H1 (cell line): ENCODE results near the gene PDE8B. TPM values are rescaled to one million over a fixed set of nuclear protein-coding genes. Genes with fewer than 3 reads are reported as not detected.

Source experiments
- CTCF ChIA-PET: fragments of 300-600 bp; sonication (Branson Sonifier 250); formaldehyde crosslinking; loops from one replicate; lab custom pipeline; 2021; ENCODE audit not compliant: partially characterized antibody; lab: Charles Lee
- POLR2A ChIA-PET: fragments of 300-600 bp; sonication (Branson Sonifier 250); formaldehyde crosslinking; loops from one replicate; lab custom pipeline; 2021; ENCODE audit warnings: inconsistent platforms; ENCODE audit not compliant: partially characterized antibody; lab: Charles Lee
- DNase-seq, 2 experiments: peaks; one replicate each; pipeline versions ENCODE4 v3.0.0 to v3.0.0-alpha.2; 2010 to 2022; ENCODE audit warnings: low spot score in 2 of 2, low read depth in 1 of 2, mixed read lengths in 1 of 2
- FAIRE-seq: peaks from 2 replicates; lab custom pipeline; 2011; peaks lifted over from hg19 to GRCh38; lab: Jason Lieb, UNC
- H2AFZ ChIP-seq: 2 replicates; pipeline ENCODE4 v1.8.1; 2012; ENCODE audit warnings: low read length, inconsistent platforms
- H2AK5ac ChIP-seq: 2 replicates; pipeline ENCODE4 v1.6.1; 2013; ENCODE audit warnings: low read depth, low read length
- H2BK120ac ChIP-seq: replicated peaks from 2 replicates; pipeline ENCODE3; 2013; ENCODE audit warnings: low read depth, low read length, inconsistent platforms
- H2BK12ac ChIP-seq: 2 replicates; pipeline ENCODE4 v1.6.1; 2013; ENCODE audit warnings: low read depth, low read length
- H2BK15ac ChIP-seq: 2 replicates; pipeline ENCODE4 v1.6.1; 2013; ENCODE audit warnings: low read length
- H2BK20ac ChIP-seq: 2 replicates; pipeline ENCODE4 v1.6.1; 2013; ENCODE audit warnings: low read length
- H2BK5ac ChIP-seq: 2 replicates; pipeline ENCODE4 v1.6.1; 2013; ENCODE audit warnings: low read depth, low read length
- H3K14ac ChIP-seq: 2 replicates; pipeline ENCODE4 v1.6.1; 2013; ENCODE audit warnings: inconsistent platforms; ENCODE audit not compliant: insufficient read length
- H3K18ac ChIP-seq: 2 replicates; pipeline ENCODE4 v1.6.1; 2013; ENCODE audit warnings: low read length; ENCODE audit errors: extremely low read depth
- H3K23ac ChIP-seq: 2 replicates; pipeline ENCODE4 v1.6.1; 2013; ENCODE audit warnings: inconsistent platforms; ENCODE audit not compliant: insufficient read length
- H3K23me2 ChIP-seq: 2 replicates; pipeline ENCODE4 v1.6.1; 2013; ENCODE audit warnings: low read depth, low read length
- H3K27ac ChIP-seq: 2 replicates; pipeline ENCODE4 v1.6.1; 2011; ENCODE audit warnings: low read depth, low read length, inconsistent platforms
- H3K27me3 ChIP-seq, 4 experiments: replicated peaks in 1 of 4; 1 replicate in 1 of 4; 2 replicates in 3 of 4; pipeline versions ENCODE4 v1.6.1 to v1.8.1; 2011 to 2013; ENCODE audit warnings: low read length in 3 of 4, mild to moderate bottlenecking in 3 of 4, inconsistent platforms in 2 of 4, mixed read lengths in 2 of 4, moderate library complexity in 1 of 4; ENCODE audit not compliant: control insufficient read depth in 3 of 4, insufficient read depth in 3 of 4; ENCODE audit errors: extremely low read depth in 1 of 4
- H3K36me3 ChIP-seq, 4 experiments: 2 replicates each; pipeline versions ENCODE4 v1.6.1 to v1.8.1; 2011 to 2013; ENCODE audit warnings: mild to moderate bottlenecking in 4 of 4, low read length in 3 of 4, moderate library complexity in 2 of 4, control low read depth in 1 of 4, inconsistent platforms in 1 of 4; ENCODE audit not compliant: insufficient read depth in 4 of 4, control insufficient read depth in 2 of 4
- H3K4ac ChIP-seq: replicated peaks from 2 replicates; pipeline ENCODE3; 2013; ENCODE audit warnings: low read length, low read depth, mixed read lengths, inconsistent platforms; ENCODE audit not compliant: insufficient read length
- H3K4me1 ChIP-seq, 4 experiments: replicated peaks in 1 of 4; 1 replicate in 1 of 4; 2 replicates in 3 of 4; pipeline versions ENCODE4 v1.6.1 to v1.8.1; 2011 to 2013; ENCODE audit warnings: low read length in 3 of 4, inconsistent platforms in 2 of 4, mixed read lengths in 1 of 4; ENCODE audit not compliant: insufficient read depth in 4 of 4, control insufficient read depth in 3 of 4
- H3K4me2 ChIP-seq, 2 experiments: 2 replicates each; pipeline versions ENCODE4 v1.6.1 to v1.8.1; 2011 to 2013; ENCODE audit warnings: low read depth in 2 of 2, low read length in 2 of 2, control low read depth in 1 of 2, inconsistent platforms in 1 of 2, mild to moderate bottlenecking in 1 of 2; ENCODE audit not compliant: insufficient read depth in 1 of 2
- H3K4me3 ChIP-seq, 4 experiments: fragments of 200-600, 300-600 bp in 1 of 4; sonication (generic), shearing (Covaris generic), sonication (Bioruptor Twin) in 1 of 4; 2 replicates each; pipeline versions ENCODE4 v1.5.1 to v1.8.1; 2011 to 2016; ENCODE audit warnings: low read length in 4 of 4, low read depth in 3 of 4, control low read depth in 2 of 4, inconsistent platforms in 2 of 4, mild to moderate bottlenecking in 2 of 4, mixed read lengths in 1 of 4, moderate library complexity in 1 of 4; ENCODE audit not compliant: insufficient read depth in 2 of 4; ENCODE audit errors: extremely low read depth in 1 of 4
- H3K56ac ChIP-seq: replicated peaks from 2 replicates; pipeline ENCODE3; 2013; ENCODE audit warnings: low read depth, mild to moderate bottlenecking, mixed read lengths, low read length, inconsistent platforms; ENCODE audit not compliant: insufficient read length
- H3K79me1 ChIP-seq: 2 replicates; pipeline ENCODE4 v1.6.1; 2013; ENCODE audit warnings: low read depth, low read length, control low read depth
- H3K79me2 ChIP-seq, 2 experiments: 2 replicates each; pipeline versions ENCODE4 v1.6.1 to v1.8.1; 2012 to 2013; ENCODE audit warnings: low read length in 2 of 2, mild to moderate bottlenecking in 2 of 2, inconsistent platforms in 1 of 2; ENCODE audit not compliant: insufficient read depth in 2 of 2, control insufficient read depth in 1 of 2
- H3K9ac ChIP-seq, 4 experiments: replicated peaks in 1 of 4; 1 replicate in 1 of 4; 2 replicates in 3 of 4; pipeline versions ENCODE4 v1.6.1 to v1.8.1; 2011 to 2013; ENCODE audit warnings: low read depth in 3 of 4, low read length in 3 of 4, control low read depth in 2 of 4, mild to moderate bottlenecking in 2 of 4, moderate library complexity in 2 of 4, inconsistent platforms in 1 of 4; ENCODE audit errors: extremely low read depth in 1 of 4
- H3K9me3 ChIP-seq, 2 experiments: 2 replicates each; pipeline versions ENCODE4 v1.6.1 to v1.8.1; 2012 to 2013; ENCODE audit warnings: mild to moderate bottlenecking in 2 of 2, moderate library complexity in 2 of 2, control low read depth in 1 of 2, inconsistent platforms in 1 of 2, low read depth in 1 of 2, low read length in 1 of 2, mixed read lengths in 1 of 2; ENCODE audit not compliant: insufficient read depth in 2 of 2
- H4K20me1 ChIP-seq, 2 experiments: replicated peaks in 1 of 2; 2 replicates each; pipeline versions ENCODE3 to v1.8.1; 2011 to 2013; ENCODE audit warnings: inconsistent platforms in 2 of 2, low read length in 2 of 2, mild to moderate bottlenecking in 1 of 2; ENCODE audit not compliant: insufficient read depth in 2 of 2, control insufficient read depth in 1 of 2
- H4K5ac ChIP-seq: 2 replicates; pipeline ENCODE4 v1.6.1; 2013; ENCODE audit warnings: low read length, low read depth, mixed read lengths, inconsistent platforms; ENCODE audit not compliant: insufficient read length
- H4K8ac ChIP-seq: 2 replicates; pipeline ENCODE4 v1.8.0; 2013; ENCODE audit warnings: mild to moderate bottlenecking, moderate library complexity, low read length, inconsistent platforms; ENCODE audit not compliant: insufficient read depth; ENCODE audit errors: extremely low read depth
- H4K91ac ChIP-seq: replicated peaks from 2 replicates; pipeline ENCODE3; 2013; ENCODE audit warnings: low read length, mixed read lengths, inconsistent platforms; ENCODE audit not compliant: insufficient read length
- ATF3 ChIP-seq: IDR thresholded peaks from 2 replicates; pipeline ENCODE4 v1.6.1; 2011; ENCODE audit warnings: low read depth, mild to moderate bottlenecking, low read length; ENCODE audit not compliant: insufficient read depth
- CBX8 ChIP-seq: fragments of 300-800, 300-1000 bp; sonication (generic); IDR thresholded peaks from 2 replicates; pipeline ENCODE4 v1.7.1; 2016; ENCODE audit warnings: low read depth, low read length, borderline replicate concordance
- CHD1 ChIP-seq: IDR thresholded peaks from 2 replicates; pipeline ENCODE4 v1.6.1; 2012; ENCODE audit warnings: low read depth, low read length, improper control_type of control experiment
- EGR1 ChIP-seq: IDR thresholded peaks from 2 replicates; pipeline ENCODE4 v1.6.1; 2011; ENCODE audit warnings: low read depth, low read length, borderline replicate concordance
- EP300 ChIP-seq, 2 experiments: IDR thresholded peaks; 1 replicate in 1 of 2; 2 replicates in 1 of 2; pipeline ENCODE4 v1.6.1; 2011 to 2012; ENCODE audit warnings: low read depth in 2 of 2, low read length in 2 of 2, mild to moderate bottlenecking in 2 of 2, borderline replicate concordance in 1 of 2, inconsistent platforms in 1 of 2, moderate library complexity in 1 of 2
- EZH2 ChIP-seq: fragments of 200-600 bp; sonication (generic); IDR thresholded peaks from 2 replicates; pipeline ENCODE4 v1.7.1; 2012; ENCODE audit warnings: low read depth, mild to moderate bottlenecking, moderate library complexity, low read length, inconsistent platforms; ENCODE audit not compliant: severe bottlenecking
- GABPA ChIP-seq: IDR thresholded peaks from 2 replicates; pipeline ENCODE4 v1.6.1; 2011; ENCODE audit warnings: mild to moderate bottlenecking, low read length, moderate library complexity, borderline replicate concordance; ENCODE audit not compliant: insufficient read depth
- KDM5A ChIP-seq: fragments of 200-600 bp; IDR thresholded peaks from 2 replicates; pipeline ENCODE4 v1.7.1; 2012; ENCODE audit warnings: mild to moderate bottlenecking, low read length, inconsistent platforms, mixed read lengths
- PHF8 ChIP-seq: fragments of 200-600 bp; sonication (generic); conservative IDR thresholded peaks from 2 replicates; pipeline ENCODE4 v1.7.1; 2012; ENCODE audit warnings: low read depth, mild to moderate bottlenecking, inconsistent platforms, low read length, moderate library complexity
- SIN3A ChIP-seq, 2 experiments: IDR thresholded peaks in 1 of 2; conservative IDR thresholded peaks in 1 of 2; 2 replicates each; pipeline ENCODE4 v1.6.1; 2011 to 2012; ENCODE audit warnings: low read length in 2 of 2, improper control_type of control experiment in 1 of 2, low read depth in 1 of 2, mild to moderate bottlenecking in 1 of 2
- SP1 ChIP-seq: IDR thresholded peaks from 2 replicates; pipeline ENCODE4 v1.6.1; 2011; ENCODE audit warnings: low read depth, low read length
- TAF1 ChIP-seq: IDR thresholded peaks from 2 replicates; pipeline ENCODE4 v1.6.1; 2011; ENCODE audit warnings: mild to moderate bottlenecking, low read depth, low read length
- WGBS, 2 experiments: shearing (Covaris generic) in 1 of 2; methylation state at CpG; one replicate each; pipeline versions ENCODE4 v1.1.6 to v1.1.7; 2013 to 2015; ENCODE audit warnings: low lambda C conversion rate in 2 of 2, mixed read lengths in 2 of 2, inconsistent platforms in 1 of 2, low coverage in 1 of 2, missing lambda C conversion rate in 1 of 2; ENCODE audit not compliant: insufficient replicate concordance in 2 of 2, insufficient coverage in 1 of 2, insufficient read length in 1 of 2; ENCODE audit errors: extremely low coverage in 1 of 2, missing lambda C conversion rate in 1 of 2; 5-methylcytosine and 5-hydroxymethylcytosine counted together
- polyA plus RNA-seq, 7 experiments: library from polyadenylated mRNA; depleted of rRNA in 3 of 7; stranded (reverse) in 5 of 7; unstranded in 2 of 7; fragments of >200 nt in 5 of 7; fragments of 200-250 nt in 2 of 7; gene quantifications; 1 replicate in 5 of 7; 2 replicates in 1 of 7; 4 replicates in 1 of 7; pipeline versions ENCODE4 v1.2.1 to v1.2.3, GENCODE V29; 2011 to 2013; ENCODE audit warnings: missing spikeins in 2 of 7, mixed read lengths in 2 of 7
- total RNA-seq: library from RNA; stranded (reverse); fragmentation: NEBNext Ultra II Directional; extraction: Animal tissue kit (Norgen Biotek cat#: 25700); gene quantifications from 2 replicates; pipeline ENCODE4 v1.2.1, GENCODE V29; 2021

PDE8B gene
- total and polyA plus RNA-seq, 2 of the 8 experiments (the other 6 are each of a cell fraction or from before 2014, with no cell fraction given) = 0.32 to 1.1 TPM

GRCh38 chr5:77197840-77198554 is 12.5 kb upstream of the PDE8B start:
- no peaks in the 10 kb centered on the region for H3K4me1 ChIP-seq
- H4K91ac ChIP-seq = no peak overlapping the region
- H3K23ac ChIP-seq = no peak overlapping the region
- H3K36me3 ChIP-seq = no peaks in the 10 kb centered on the region
- no peak overlapping the region for H3K9ac ChIP-seq
- H3K23me2 ChIP-seq = no peaks in the 10 kb centered on the region
- H2BK20ac ChIP-seq = no peak overlapping the region
- POLR2A ChIA-PET = no interaction called here
- no peaks in the 10 kb centered on the region for H3K27me3 ChIP-seq
- H3K27ac ChIP-seq = no peak overlapping the region
- H3K4ac ChIP-seq = no peak overlapping the region
- H3K79me2 ChIP-seq = no peaks in the 10 kb centered on the region
- WGBS, 2 experiments = 89% methylated on average over 2 of the region's 2 CpGs; no CpG with 5 or more reads in 1 of the 2 experiments
- H2AK5ac ChIP-seq = no peak overlapping the region
- no peak overlapping the region for H2BK15ac ChIP-seq
- H4K20me1 ChIP-seq = no peaks in the 10 kb centered on the region
- FAIRE-seq = no peak
- CTCF ChIA-PET = interaction anchor here (1.2 to 1.8 kb wide), 2 partner anchors 20 to 41 kb away, joined by 3 to 4 read pairs; no protein-coding TSS in a partner anchor
- H3K4me2 ChIP-seq = no peak overlapping the region
- no peaks in the 10 kb centered on the region; a peak in 1 of 4 replicates for H3K9me3 ChIP-seq
- H2AFZ ChIP-seq = no peak overlapping the region
- no peak overlapping the region for H3K56ac ChIP-seq
- no peak overlapping the region for H2BK5ac ChIP-seq
- no peak overlapping the region for H2BK12ac ChIP-seq
- H3K18ac ChIP-seq = no peak overlapping the region
- no peak overlapping the region for H3K4me3 ChIP-seq
- DNase-seq = no peak
- no peak overlapping the region for H2BK120ac ChIP-seq
- H4K8ac ChIP-seq = no peak overlapping the region
- no peaks in the 10 kb centered on the region for H3K79me1 ChIP-seq
- H3K14ac ChIP-seq = no peak overlapping the region
- H4K5ac ChIP-seq = no peak overlapping the region
- no peak for TF ChIP-seq PHF8
- TF ChIP-seq KDM5A = no peak
- TF ChIP-seq CBX8 = no peak
- no peak for TF ChIP-seq EP300 (IDR thresholded peaks at IDR 0.05; ENCODE audit: borderline replicate concordance in 1 of 2, low read depth in 2 of 2, low read length in 2 of 2)
- no peak for TF ChIP-seq EZH2
- TF ChIP-seq GABPA = no peak
- no peak for TF ChIP-seq SIN3A (conservative IDR thresholded peaks at IDR 0.05 in 1 of 2, IDR thresholded peaks at IDR 0.05 in 1 of 2; ENCODE audit: low read depth in 1 of 2, low read length in 2 of 2)
- TF ChIP-seq SP1 = no peak
- TF ChIP-seq CHD1 = no peak
- no peak for TF ChIP-seq ATF3
- TF ChIP-seq EGR1 = no peak
- TF ChIP-seq TAF1 = no peak
